WTC11 (cell line): ENCODE results near the gene UQCRQ. TPM values are rescaled to one million over a fixed set of nuclear protein-coding genes. Genes with fewer than 3 reads are reported as not detected.

Source experiments
- ATAC-seq: fragments of 200-7000 bp; cut with Tn5 transposase; 2 replicates; pipeline ENCODE4 v1.10.0; 2021; ENCODE audit warnings: mild to moderate bottlenecking, moderate library complexity
- CTCF ChIA-PET: fragments of 300-600 bp; sonication (Branson Sonifier 250); formaldehyde crosslinking; loops from one replicate; lab custom pipeline; 2021; ENCODE audit warnings: antibody characterized with exemption; lab: Charles Lee
- POLR2A ChIA-PET: fragments of 350-600 bp; sonication (Branson Sonifier 250); formaldehyde crosslinking; loops from one replicate; lab custom pipeline; 2021; ENCODE audit warnings: antibody characterized with exemption; lab: Charles Lee
- DNase-seq: peaks from one replicate; pipeline ENCODE4 v3.0.0; 2021; ENCODE audit warnings: low spot score
- H3K27ac Mint-ChIP-seq: 2 replicates; pipeline ENCODE4 v1.8.0; 2021; ENCODE audit warnings: mixed read lengths
- H3K27me3 Mint-ChIP-seq: 2 replicates; pipeline ENCODE4 v1.8.0; 2021; ENCODE audit warnings: low read depth, mild to moderate bottlenecking, moderate library complexity, mixed read lengths
- H3K36me3 Mint-ChIP-seq: 2 replicates; pipeline ENCODE4 v1.8.0; 2021; ENCODE audit warnings: mixed read lengths
- H3K4me1 Mint-ChIP-seq: 2 replicates; pipeline ENCODE4 v1.8.0; 2022; ENCODE audit warnings: mixed read lengths
- H3K4me3 Mint-ChIP-seq: 2 replicates; pipeline ENCODE4 v1.8.0; 2021; ENCODE audit warnings: mild to moderate bottlenecking, moderate library complexity, mixed read lengths
- H3K9me3 Mint-ChIP-seq: 2 replicates; pipeline ENCODE4 v1.8.0; 2021; ENCODE audit warnings: mixed read lengths
- CREB1 ChIP-seq: sonication (generic); formaldehyde crosslinking; IDR thresholded peaks from 2 replicates; pipeline ENCODE4 v1.8.0; 2023; ENCODE audit warnings: mild to moderate bottlenecking, missing genetic modification reagents
- CTCF ChIP-seq: fragments of 200-600 bp; IDR thresholded peaks from 2 replicates; pipeline ENCODE4 v1.8.0; 2022; ENCODE audit warnings: antibody characterized with exemption
- E2F5 ChIP-seq: sonication (generic); formaldehyde crosslinking; IDR thresholded peaks from 2 replicates; pipeline ENCODE4 v1.8.1; 2022; ENCODE audit warnings: mild to moderate bottlenecking, moderate library complexity, missing genetic modification reagents
- ETV6 ChIP-seq: sonication (generic); formaldehyde crosslinking; IDR thresholded peaks from 2 replicates; pipeline ENCODE4 v1.8.1; 2022; ENCODE audit warnings: mild to moderate bottlenecking, missing genetic modification reagents
- GTF2I ChIP-seq: fragments of 250-450 bp; sonication (Bioruptor Pico); conservative IDR thresholded peaks from 2 replicates; pipeline ENCODE4 v1.4.0; 2021; ENCODE audit warnings: mild to moderate bottlenecking
- IRF1 ChIP-seq: sonication (generic); formaldehyde crosslinking; IDR thresholded peaks from 2 replicates; pipeline ENCODE4 v1.8.0; 2023; ENCODE audit warnings: missing genetic modification reagents
- MAX ChIP-seq: sonication (generic); formaldehyde crosslinking; IDR thresholded peaks from 2 replicates; pipeline ENCODE4 v1.8.0; 2022; ENCODE audit warnings: mild to moderate bottlenecking, missing genetic modification reagents
- NR2C2 ChIP-seq: sonication (generic); formaldehyde crosslinking; IDR thresholded peaks from 2 replicates; pipeline ENCODE4 v1.8.0; 2022; ENCODE audit warnings: mild to moderate bottlenecking, missing genetic modification reagents
- OVOL2 ChIP-seq: fragments of 250-450 bp; sonication (Bioruptor Pico); IDR thresholded peaks from 2 replicates; pipeline ENCODE4 v1.9.0; 2021; ENCODE audit warnings: mild to moderate bottlenecking, borderline replicate concordance
- PRDM15 ChIP-seq: sonication (generic); formaldehyde crosslinking; IDR thresholded peaks from 2 replicates; pipeline ENCODE4 v1.8.0; 2022; ENCODE audit warnings: missing genetic modification reagents
- SMAD3 ChIP-seq: sonication (generic); formaldehyde crosslinking; IDR thresholded peaks from 2 replicates; pipeline ENCODE4 v1.8.0; 2022; ENCODE audit warnings: missing genetic modification reagents, mild to moderate bottlenecking, borderline replicate concordance
- ZNF219 ChIP-seq: sonication (generic); formaldehyde crosslinking; IDR thresholded peaks from 2 replicates; pipeline ENCODE4 v1.8.0; 2023; ENCODE audit warnings: missing genetic modification reagents, mild to moderate bottlenecking, borderline replicate concordance
- ZNF263 ChIP-seq: sonication (generic); formaldehyde crosslinking; IDR thresholded peaks from 2 replicates; pipeline ENCODE4 v1.8.1; 2022; ENCODE audit warnings: low read depth, mild to moderate bottlenecking, moderate library complexity, missing genetic modification reagents
- ZNF317 ChIP-seq: sonication (generic); formaldehyde crosslinking; IDR thresholded peaks from 2 replicates; pipeline ENCODE4 v1.8.1; 2023; ENCODE audit warnings: low read depth, mild to moderate bottlenecking, moderate library complexity, missing genetic modification reagents, borderline replicate concordance
- ZSCAN18 ChIP-seq: fragments of 250-450 bp; sonication (Bioruptor Pico); IDR thresholded peaks from 2 replicates; pipeline ENCODE4 v2.1.2; 2022; ENCODE audit warnings: mild to moderate bottlenecking, moderate library complexity
- total RNA-seq: library from RNA; stranded (reverse); gene quantifications from 3 replicates; pipeline ENCODE4 v1.2.3, GENCODE V29; 2021

UQCRQ gene
- total RNA-seq, 1 experiment from 2014 or later = 256 TPM

GRCh38 chr5:132820162-132820754 lies 46.2 kb upstream of the UQCRQ start:
- ATAC-seq (peak; percentile 55), DNase-seq (peak; percentile 97)
- ChIA-PET CTCF (interaction anchor here (0.6 to 5.3 kb wide), 54 partner anchors 9 to 841 kb away, joined by 3 to 101 read pairs (median 5); partner anchors contain the start of genes CCNI2, GDF9, HSPA4 and KIF3A), POLR2A (interaction anchor here (0.6 to 1.2 kb wide), 6 partner anchors 13 to 143 kb away, joined by 3 to 5 read pairs (median 4); partner anchors contain the start of genes CCNI2, GDF9 and UQCRQ)
- no peaks in the 10 kb centered on the region for H3K36me3 Mint-ChIP-seq
- H3K4me3 Mint-ChIP-seq = no peak overlapping the region
- no peak overlapping the region for H3K27ac Mint-ChIP-seq
- peaks cover 66% of the 10 kb centered on the region for H3K27me3 Mint-ChIP-seq
- peaks cover 18% of the 10 kb centered on the region for H3K4me1 Mint-ChIP-seq
- TF ChIP-seq ZNF263 (CRISPR knock-in tag) = no peak
- peak; percentile 98 for TF ChIP-seq CTCF
- TF ChIP-seq GTF2I (CRISPR knock-in tag) = 0 out of 2 replicates have a peak, but pooled peaks have one; percentile 50
- no peaks in the 10 kb centered on the region for H3K9me3 Mint-ChIP-seq

GRCh38 chr5:132821350-132821749 lies 45.1 kb upstream of the UQCRQ start:
- no peaks in the 10 kb centered on the region for H3K36me3 Mint-ChIP-seq
- peaks cover 61% of the 10 kb centered on the region for H3K27me3 Mint-ChIP-seq
- no peak overlapping the region for H3K4me3 Mint-ChIP-seq
- TF ChIP-seq CREB1 (CRISPR knock-in tag) = no peak
- ChIA-PET CTCF (interaction anchor here (1.7 to 5.3 kb wide), 5 partner anchors 8 to 73 kb away, joined by 10 to 101 read pairs (median 50); partner anchors contain the start of genes CCNI2 and SOWAHA), POLR2A (no interaction called here)
- peaks cover 20% of the 10 kb centered on the region for H3K4me1 Mint-ChIP-seq
- DNase-seq (no peak), ATAC-seq (no peak)
- H3K9me3 Mint-ChIP-seq = no peaks in the 10 kb centered on the region
- no peak overlapping the region for H3K27ac Mint-ChIP-seq

- ChIA-PET CTCF (interaction anchor here (1.6 to 5.3 kb wide), 7 partner anchors 8 to 295 kb away, joined by 3 to 101 read pairs (median 19); partner anchors contain the start of gene SOWAHA), POLR2A (no interaction called here)
- H3K9me3 Mint-ChIP-seq = no peaks in the 10 kb centered on the region
- no peak for ATAC-seq
- H3K27ac Mint-ChIP-seq = no peak overlapping the region
- no peak overlapping the region for H3K4me3 Mint-ChIP-seq
- peaks cover 61% of the 10 kb centered on the region for H3K27me3 Mint-ChIP-seq
- H3K36me3 Mint-ChIP-seq = no peaks in the 10 kb centered on the region
- H3K4me1 Mint-ChIP-seq = peaks cover 21% of the 10 kb centered on the region
- TF ChIP-seq E2F5 (CRISPR knock-in tag) = no peak
- no peak for DNase-seq
Measured at GRCh38 chr5:132821791-132822190, 44.7 kb upstream of the UQCRQ start.

- Mint-ChIP-seq H3K36me3 (no peaks in the 10 kb centered on the region), H3K9me3 (no peaks in the 10 kb centered on the region), H3K27ac (no peak overlapping the region), H3K4me1 (peaks cover 21% of the 10 kb centered on the region), H3K27me3 (peaks cover 64% of the 10 kb centered on the region), H3K4me3 (peak overlapping the region; percentile 45)
- DNase-seq = peak; percentile 87
- ChIA-PET POLR2A (interaction anchor here (0.5 to 1.7 kb wide), 7 partner anchors 9 to 333 kb away, joined by 3 to 7 read pairs (median 5); partner anchors contain the start of genes HSPA4 and SOWAHA), CTCF (interaction anchor here (0.7 to 3.1 kb wide), 22 partner anchors 9 to 550 kb away, joined by 3 to 42 read pairs (median 4); partner anchors contain the start of genes CCNI2, GDF9, IL13 and KIF3A)
- peak; percentile 66 for ATAC-seq
- TF ChIP-seq IRF1 (CRISPR knock-in tag) (no peak; the same call in 1 of the 2 replicates), ZNF219 (CRISPR knock-in tag) (no peak), OVOL2 (CRISPR knock-in tag) (no peak), ZNF317 (CRISPR knock-in tag) (0 out of 2 replicates have a peak, but pooled peaks have one; percentile 35), PRDM15 (0 out of 2 replicates have a peak, but pooled peaks have one; percentile 36), CREB1 (CRISPR knock-in tag) (no peak; the same call in 1 of the 2 replicates), ZSCAN18 (CRISPR knock-in tag) (no peak), MAX (peak; percentile 98), SMAD3 (CRISPR knock-in tag) (peak; percentile 76; the same call in 1 of the 2 replicates), ETV6 (CRISPR knock-in tag) (peak; percentile 91), NR2C2 (0 out of 2 replicates have a peak, but pooled peaks have one; percentile 46)
Measured at GRCh38 chr5:132822650-132823480, 43.6 kb upstream of the UQCRQ start.
